Upper lobe of left lung (tissue), 6 donors: ENCODE measurements around the gene TRMT61B. TPM values are rescaled to one million over a fixed set of nuclear protein-coding genes. Genes with fewer than 3 reads are reported as not detected.

Experiments used
- ATAC-seq, 2 donors: fragments of 200-7000 bp; cut with Tn5 transposase; one replicate each; pipeline ENCODE4 v1.9.1; 2022; ENCODE audit warnings: mild to moderate bottlenecking in 2 of 2, moderate library complexity in 2 of 2; ENCODE audit not compliant: low FRiP score in 2 of 2
- DNase-seq, 2 donors: peaks; one replicate each; pipeline ENCODE4 v3.0.0-alpha.2; 2019 to 2020
- H3K27ac ChIP-seq, 4 donors: fragments of 200-600 bp; sonication (generic); one replicate each; pipeline ENCODE4 v1.5.1; 2016 to 2019
- H3K27me3 ChIP-seq, 4 donors: fragments of 200-600 bp; sonication (generic); one replicate each; pipeline ENCODE4 v1.5.1; 2017 to 2019
- H3K36me3 ChIP-seq, 4 donors: fragments of 200-600 bp; sonication (generic); one replicate each; pipeline ENCODE4 v1.5.1; 2016 to 2019
- H3K4me1 ChIP-seq, 4 donors: fragments of 200-600 bp; sonication (generic); one replicate each; pipeline ENCODE4 v1.5.1; 2018 to 2019
- H3K4me3 ChIP-seq, 4 donors: fragments of 200-600 bp; sonication (generic); one replicate each; pipeline ENCODE4 v1.5.1; 2017 to 2019; ENCODE audit warnings: mild to moderate bottlenecking in 2 of 4, moderate library complexity in 1 of 4
- H3K9me3 ChIP-seq, 4 donors: fragments of 200-600 bp; sonication (generic); one replicate each; pipeline ENCODE4 v1.5.1; 2018 to 2019
- CTCF ChIP-seq, 6 experiments: fragments of 450-650 bp in 4 of 6; fragments of 200-600 bp in 2 of 6; sonication (generic) in 2 of 6; IDR thresholded peaks; one replicate each; pipeline ENCODE4 v1.5.1; 2016 to 2019; ENCODE audit warnings: antibody characterized with exemption in 6 of 6
- EP300 ChIP-seq, 4 donors: sonication (generic); formaldehyde crosslinking; IDR thresholded peaks; one replicate each; pipeline ENCODE4 v1.5.1; 2017; ENCODE audit warnings: antibody characterized with exemption in 4 of 4, control low read depth in 2 of 4
- POLR2A ChIP-seq, 4 donors: fragments of 450-650 bp; IDR thresholded peaks; one replicate each; pipeline ENCODE4 v1.5.1; 2016 to 2017; ENCODE audit warnings: antibody characterized with exemption in 4 of 4, mild to moderate bottlenecking in 2 of 4
- POLR2AphosphoS5 ChIP-seq, 2 donors: sonication (generic); formaldehyde crosslinking; IDR thresholded peaks; one replicate each; pipeline ENCODE4 v1.5.1; 2017; ENCODE audit warnings: antibody characterized with exemption in 2 of 2
- WGBS, 2 donors: methylation state at CpG; one replicate each; pipeline ENCODE4 v1.1.5; 2017 to 2018; 5-methylcytosine and 5-hydroxymethylcytosine counted together
- total RNA-seq, 6 donors: library from RNA; depleted of rRNA in 4 of 6; stranded (reverse); fragments of >200 nt in 4 of 6; gene quantifications; one replicate each; pipeline versions ENCODE4 v1.1.0 to v1.2.1, GENCODE V29; 2016 to 2021
- donor health status: DM: no; HTN: no; CAD: no; lungs with moderate emphysema.
- donor health status: DM: no; HTN: yes; CAD: no; lungs with severe emphysema.

TRMT61B gene
- total RNA-seq, 6 donors from 2014 or later: 7.9 to 12.5 (median 9.7) TPM

DNA sequence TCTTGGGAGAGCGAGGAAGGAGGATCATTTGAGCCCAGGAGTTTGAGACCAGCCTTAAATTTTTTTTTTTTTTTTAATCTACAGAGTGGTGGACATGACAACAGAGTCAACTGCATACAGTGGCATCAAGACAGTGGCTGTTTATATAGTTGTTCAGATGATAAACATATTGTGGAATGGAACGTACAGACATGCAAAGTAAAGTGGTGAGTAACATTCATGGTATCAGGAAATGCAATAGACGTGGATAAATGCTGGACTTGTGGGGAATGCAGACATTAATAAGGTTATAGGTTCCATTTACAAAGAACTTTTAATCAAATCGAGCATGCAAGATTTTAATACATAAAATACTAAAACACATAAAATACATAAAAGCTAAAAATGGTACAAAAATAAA lies 36.3 kb upstream of the TRMT61B start:
- Histone ChIP-seq H3K4me1 (peaks cover 0 to 12% (median 11%) of the 10 kb centered on the region in 4 donors), H3K27me3 (no peaks in the 10 kb centered on the region), H3K9me3 (no peaks in the 10 kb centered on the region), H3K27ac (no peak overlapping the region), H3K36me3 (peaks cover 2 to 77% (median 34%) of the 10 kb centered on the region in 4 donors), H3K4me3 (no peak overlapping the region)
- 95 to 98% methylated on average over 4 of the region's 4 CpGs for WGBS, 2 donors
- DNase-seq (no peak), ATAC-seq (no peak)
- no peak for TF ChIP-seq POLR2A (IDR thresholded peaks at IDR 0.05)
- no peak for TF ChIP-seq CTCF (IDR thresholded peaks at IDR 0.05)
- no peak for TF ChIP-seq EP300 (IDR thresholded peaks at IDR 0.05)

DNA sequence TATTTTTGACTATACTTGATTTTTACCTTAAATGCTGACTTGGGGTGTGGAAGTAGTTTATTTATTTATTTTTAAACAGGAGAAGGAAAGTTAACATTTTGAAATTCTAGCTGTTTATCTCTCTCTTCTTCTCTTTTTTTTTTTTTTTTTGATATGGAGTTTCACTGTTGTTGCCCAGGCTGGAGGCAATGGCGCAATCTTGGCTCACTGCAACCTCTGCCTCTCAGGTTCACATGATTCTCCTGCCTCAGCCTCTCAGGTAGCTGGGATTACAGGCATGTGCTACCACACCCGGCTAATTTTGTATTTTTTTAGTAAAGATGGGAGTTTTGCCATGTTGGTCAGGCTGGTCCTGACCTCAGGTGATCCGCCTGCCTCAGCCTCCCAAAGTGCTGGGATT lies 35.4 kb upstream of the TRMT61B start:
- peaks cover 2 to 69% (median 33%) of the 10 kb centered on the region in 4 donors for H3K36me3 ChIP-seq

GRCh38 chr2:28904802-28905457 lies 34.8 kb upstream of the TRMT61B start:
- Histone ChIP-seq H3K27me3 (no peaks in the 10 kb centered on the region), H3K36me3 (peaks cover 2 to 62% (median 30%) of the 10 kb centered on the region in 4 donors), H3K4me1 (peaks cover 0 to 12% (median 11%) of the 10 kb centered on the region in 4 donors), H3K9me3 (no peaks in the 10 kb centered on the region), H3K4me3 (no peak overlapping the region), H3K27ac (no peak overlapping the region)
- ATAC-seq (no peak), DNase-seq (no peak)
- TF ChIP-seq EP300 (IDR thresholded peaks at IDR 0.05): no peak
- TF ChIP-seq CTCF (IDR thresholded peaks at IDR 0.05): no peak
- no peak for TF ChIP-seq POLR2A (IDR thresholded peaks at IDR 0.05)
- TF ChIP-seq POLR2AphosphoS5 (IDR thresholded peaks at IDR 0.05): no peak
- 40 to 43% methylated on average over 2 of the region's 2 CpGs for WGBS, 2 donors

More for the DNA sequence above, 35.4 kb upstream of the TRMT61B start:
- TF ChIP-seq POLR2AphosphoS5 (IDR thresholded peaks at IDR 0.05) (no peak), POLR2A (IDR thresholded peaks at IDR 0.05) (no peak)
- 90 to 96% methylated on average over 3 of the region's 3 CpGs for WGBS, 2 donors
- Histone ChIP-seq H3K4me1 (peaks cover 0 to 12% (median 11%) of the 10 kb centered on the region in 4 donors), H3K9me3 (no peaks in the 10 kb centered on the region), H3K27ac (no peak overlapping the region), H3K27me3 (no peaks in the 10 kb centered on the region), H3K4me3 (no peak overlapping the region)
- no peak for DNase-seq
- no peak for ATAC-seq

- 67 to 80% methylated on average over 2 of the region's 2 CpGs for WGBS, 2 donors
- ATAC-seq (no peak), DNase-seq (no peak)
- H3K36me3 ChIP-seq: peaks cover 2 to 56% (median 24%) of the 10 kb centered on the region in 4 donors
- no peak overlapping the region for H3K27ac ChIP-seq
- H3K27me3 ChIP-seq: no peaks in the 10 kb centered on the region
- H3K4me3 ChIP-seq: no peak overlapping the region
- peaks cover 0 to 15% (median 11%) of the 10 kb centered on the region in 4 donors for H3K4me1 ChIP-seq
- no peaks in the 10 kb centered on the region for H3K9me3 ChIP-seq
- TF ChIP-seq EP300 (IDR thresholded peaks at IDR 0.05) (no peak), POLR2AphosphoS5 (IDR thresholded peaks at IDR 0.05) (no peak), CTCF (IDR thresholded peaks at IDR 0.05) (no peak), POLR2A (IDR thresholded peaks at IDR 0.05) (no peak)
These were observed 34.2 kb upstream of the TRMT61B start for GRCh38 chr2:28904295-28904694.

- no peaks in the 10 kb centered on the region for H3K9me3 ChIP-seq
- TF ChIP-seq POLR2A (IDR thresholded peaks at IDR 0.05): no peak
- ATAC-seq: no peak
- H3K4me1 ChIP-seq: peaks cover 3 to 22% (median 17%) of the 10 kb centered on the region in 4 donors
- DNase-seq: no peak
- no peak overlapping the region for H3K27ac ChIP-seq
- no peaks in the 10 kb centered on the region for H3K27me3 ChIP-seq
- H3K36me3 ChIP-seq: peaks cover 2 to 39% (median 16%) of the 10 kb centered on the region in 4 donors
- no peak overlapping the region for H3K4me3 ChIP-seq
- WGBS, 2 donors: 89 to 96% methylated on average over 3 of the region's 3 CpGs
These were observed 32.5 kb upstream of the TRMT61B start for GRCh38 chr2:28902584-28902983.

DNA sequence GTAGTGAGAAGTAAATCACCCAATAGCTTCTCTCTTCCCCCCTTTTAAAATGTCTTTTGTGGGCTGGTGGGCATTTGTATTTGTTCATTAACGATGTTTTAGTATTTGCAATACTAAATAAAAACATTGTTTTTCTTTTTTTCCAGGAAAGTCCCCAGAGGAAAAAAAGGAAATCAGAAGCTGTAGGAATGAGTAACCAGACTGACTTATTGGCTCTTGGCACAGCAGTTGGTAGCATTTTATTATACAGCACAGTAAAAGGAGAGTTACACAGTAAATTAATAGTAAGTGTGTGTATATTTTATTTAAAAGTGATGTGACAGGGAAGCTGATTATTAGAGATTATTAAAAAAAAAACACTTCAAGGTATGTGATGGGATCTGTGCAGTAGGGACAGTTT lies 31.7 kb upstream of the TRMT61B start:
- no peaks in the 10 kb centered on the region for H3K27me3 ChIP-seq
- DNase-seq: no peak
- peaks cover 2 to 32% (median 11%) of the 10 kb centered on the region in 4 donors for H3K36me3 ChIP-seq
- TF ChIP-seq POLR2AphosphoS5 (IDR thresholded peaks at IDR 0.05) (no peak), POLR2A (IDR thresholded peaks at IDR 0.05) (no peak), CTCF (IDR thresholded peaks at IDR 0.05) (no peak), EP300 (IDR thresholded peaks at IDR 0.05) (no peak)
- H3K9me3 ChIP-seq: no peaks in the 10 kb centered on the region
- ATAC-seq: no peak
- H3K27ac ChIP-seq: no peak overlapping the region
- no peak overlapping the region for H3K4me3 ChIP-seq
- peaks cover 6 to 27% (median 21%) of the 10 kb centered on the region in 4 donors for H3K4me1 ChIP-seq
- 81 to 91% methylated on average over 1 of the region's 1 CpG for WGBS, 2 donors
